ENCODE measurements around the gene DHX29.

- TF ChIP-seq CTCF (IDR thresholded peaks at IDR 0.05) = no peak
- peak; percentile 62 for TF ChIP-seq POLR2AphosphoS5 (IDR thresholded peaks at IDR 0.05)
These were observed 4.2 kb downstream of the DHX29 start for GRCh38 chr5:55303238-55303690.

Data from gastroesophageal sphincter (tissue), 3 donors.